ENCODE results near the gene JDP2. TPM values are rescaled to one million over a fixed set of nuclear protein-coding genes. Genes with fewer than 3 reads are reported as not detected.

JDP2 gene
- total RNA-seq, 1 donor from 2014 or later, result 13.1 TPM

GRCh38 chr14:75521415-75522199 lies 93.8 kb downstream of the JDP2 start:
- Mint-ChIP-seq H3K4me1 (ENCODE audit: low read depth) (peaks cover 28% of the 10 kb centered on the region), H3K4me3 (ENCODE audit: low read depth) (peak overlapping the region; percentile 10), H3K27ac (peak overlapping the region; percentile 70), H3K27me3 (peaks cover 16% of the 10 kb centered on the region), H3K36me3 (ENCODE audit: insufficient read depth) (no peaks in the 10 kb centered on the region), H3K9me3 (ENCODE audit: low read depth) (no peaks in the 10 kb centered on the region)
- TF ChIP-seq CTCF (IDR thresholded peaks at IDR 0.05; ENCODE audit: unreplicated experiment), result no peak
- no peak for DNase-seq (ENCODE audit: low spot score, unreplicated experiment)

GRCh38 chr14:75522224-75522982 lies 94.6 kb downstream of the JDP2 start, which contains the start of gene BATF:
Gene BATF, plus strand, starts transcription at chr14:75522469. Its CDS starts 214 bp downstream, at chr14:75522683.
- no peak for DNase-seq (ENCODE audit: low spot score, unreplicated experiment)
- Mint-ChIP-seq H3K27me3 (peaks cover 13% of the 10 kb centered on the region), H3K9me3 (ENCODE audit: low read depth) (no peaks in the 10 kb centered on the region), H3K4me1 (ENCODE audit: low read depth) (peaks cover 28% of the 10 kb centered on the region), H3K4me3 (ENCODE audit: low read depth) (peak within 1 kb of the TSS; percentile 10), H3K36me3 (ENCODE audit: insufficient read depth) (no peaks in the 10 kb centered on the region), H3K27ac (peak within 1 kb of the TSS; percentile 70)
- no peak for TF ChIP-seq CTCF (IDR thresholded peaks at IDR 0.05; ENCODE audit: unreplicated experiment)

- Mint-ChIP-seq H3K27ac (no peak overlapping the region), H3K27me3 (peaks cover 13% of the 10 kb centered on the region), H3K4me3 (ENCODE audit: low read depth) (no peak overlapping the region)
These were observed 95.1 kb downstream of the JDP2 start for GRCh38 chr14:75522983-75523318.

More at GRCh38 chr14:75522983-75523318, 95.1 kb downstream of the JDP2 start:
- TF ChIP-seq CTCF (IDR thresholded peaks at IDR 0.05; ENCODE audit: unreplicated experiment), result no peak
- Mint-ChIP-seq H3K36me3 (ENCODE audit: insufficient read depth) (no peaks in the 10 kb centered on the region), H3K9me3 (ENCODE audit: low read depth) (no peaks in the 10 kb centered on the region), H3K4me1 (ENCODE audit: low read depth) (peaks cover 28% of the 10 kb centered on the region)
- no peak for DNase-seq (ENCODE audit: low spot score, unreplicated experiment)

Other genes with a start within 250 kb of the JDP2 start
- gene FOS, start 149.2 kb upstream of the JDP2 start, total RNA-seq, result 73.7 and 88.8 TPM in 2 replicates
- gene BATF, start 94.4 kb downstream of the JDP2 start, total RNA-seq, result 0.55 TPM in 1 of 2 replicates, not detected in the other
- 1.0 and 6.3 TPM in 2 replicates for gene FLVCR2, start 150.6 kb downstream of the JDP2 start, total RNA-seq
- 27.8 and 28.6 TPM in 2 replicates for gene ERG28, start 232.9 kb downstream of the JDP2 start, total RNA-seq
- 51.9 and 56.2 TPM in 2 replicates for gene TTLL5, start 233.2 kb downstream of the JDP2 start, total RNA-seq

Measured in progenitor cell of endocrine pancreas (in vitro differentiated cells).